T-cell (primary cell): ENCODE results near the gene ZNF324. TPM values are rescaled to one million over a fixed set of nuclear protein-coding genes. Genes with fewer than 3 reads are reported as not detected.
A peak's percentile ranks its signal among the peaks of the same experiment; 100 is the strongest.

Experiments
- ATAC-seq, 4 experiments: fragments of 200-7000 bp in 3 of 4; fragments of 150-1000 bp in 1 of 4; cut with Tn5 transposase; replicated peaks in 1 of 4; 1 replicate in 3 of 4; 2 replicates in 1 of 4; pipeline ENCODE4 v1.10.0; 2021; ENCODE audit warnings: moderate library complexity in 3 of 4, mild to moderate bottlenecking in 2 of 4, moderate number of reproducible peaks in 1 of 4
- CTCF ChIA-PET, 2 donors: fragments of 300-600 bp; sonication (Branson Sonifier 250); formaldehyde crosslinking; loops; one replicate each; lab custom pipeline; 2022; ENCODE audit warnings: antibody characterized with exemption in 2 of 2; lab: Charles Lee
- POLR2A ChIA-PET, 2 donors: fragments of 300-600 bp; sonication (Branson Sonifier 250); formaldehyde crosslinking; loops; one replicate each; lab custom pipeline; 2022; ENCODE audit warnings: antibody characterized with exemption in 2 of 2; lab: Charles Lee
- DNase-seq, 35 experiments: peaks; one replicate each; pipeline versions ENCODE4 v3.0.0 to v3.0.0-alpha.2; 2013 to 2023
- H3K27ac ChIP-seq: one replicate; pipeline ENCODE4 v1.5.1; 2013; ENCODE audit warnings: low read length
- H3K27me3 ChIP-seq, 2 experiments: replicated peaks in 1 of 2; 1 replicate in 1 of 2; 2 replicates in 1 of 2; pipeline versions ENCODE4 v1.6.1 to v1.7.0; 2013; ENCODE audit warnings: low read length in 1 of 2, mixed read lengths in 1 of 2; ENCODE audit not compliant: control insufficient read depth in 2 of 2, insufficient read depth in 2 of 2; ENCODE audit errors: extremely low read depth in 1 of 2
- H3K36me3 ChIP-seq, 2 donors: 1 replicate in 1 of 2; 2 replicates in 1 of 2; pipeline versions ENCODE4 v1.6.1 to v1.7.0; 2013; ENCODE audit warnings: low read length in 1 of 2; ENCODE audit not compliant: control insufficient read depth in 2 of 2, insufficient read depth in 1 of 2; ENCODE audit errors: extremely low read depth in 1 of 2
- H3K4me1 ChIP-seq, 2 experiments: 1 replicate in 1 of 2; 2 replicates in 1 of 2; pipeline versions ENCODE4 v1.6.1 to v1.7.0; 2013; ENCODE audit warnings: low read length in 2 of 2, mixed read lengths in 1 of 2; ENCODE audit not compliant: insufficient read depth in 2 of 2, control insufficient read depth in 1 of 2; ENCODE audit errors: extremely low read depth in 1 of 2
- H3K4me3 ChIP-seq, 2 donors: 1 replicate in 1 of 2; 2 replicates in 1 of 2; pipeline versions ENCODE4 v1.5.1 to v1.7.0; 2013; ENCODE audit warnings: mild to moderate bottlenecking in 2 of 2, low read length in 1 of 2, moderate library complexity in 1 of 2; ENCODE audit not compliant: control insufficient read depth in 1 of 2; ENCODE audit errors: extremely low read depth in 1 of 2
- H3K9me3 ChIP-seq: 2 replicates; pipeline ENCODE4 v1.7.0; 2013
- H3K27ac Mint-ChIP-seq, 2 donors: one replicate each; pipeline ENCODE4 v1.8.0; 2020 to 2021; ENCODE audit warnings: mild to moderate bottlenecking in 2 of 2, mixed read lengths in 2 of 2
- H3K27me3 Mint-ChIP-seq, 2 donors: one replicate each; pipeline ENCODE4 v1.8.0; 2021 to 2022; ENCODE audit warnings: mixed read lengths in 2 of 2
- H3K36me3 Mint-ChIP-seq: one replicate; pipeline ENCODE4 v1.8.0; 2021; ENCODE audit warnings: mixed read lengths
- H3K4me1 Mint-ChIP-seq, 3 donors: one replicate each; pipeline ENCODE4 v1.8.0; 2020 to 2022; ENCODE audit warnings: mixed read lengths in 3 of 3, mild to moderate bottlenecking in 1 of 3
- H3K4me3 Mint-ChIP-seq, 3 donors: one replicate each; pipeline ENCODE4 v1.8.0; 2020 to 2022; ENCODE audit warnings: mild to moderate bottlenecking in 3 of 3, mixed read lengths in 3 of 3, moderate library complexity in 3 of 3
- H3K9me3 Mint-ChIP-seq, 3 donors: one replicate each; pipeline ENCODE4 v1.8.0; 2020 to 2022; ENCODE audit warnings: mixed read lengths in 3 of 3
- WGBS: methylation state at CpG from one replicate; pipeline ENCODE4 v1.1.5; 2013; ENCODE audit warnings: missing lambda C conversion rate; ENCODE audit not compliant: insufficient coverage; 5-methylcytosine and 5-hydroxymethylcytosine counted together
- total RNA-seq, 35 experiments: library from RNA in 6 of 35; stranded (reverse) in 6 of 35; fragments of 120-200 nt in 1 of 35; gene quantifications; one replicate each; pipeline versions ENCODE4 v1.2.1 to v1.2.4 and lab custom pipeline; 2013 to 2026

ZNF324 gene
- total RNA-seq = 10 to 100 TPM; 17.9 to 33.2 (median 28.2) TPM
- total RNA-seq (2013) = 18.3 TPM
- total RNA-seq (lab: John Stamatoyannopoulos, UW) = 25.0 to 74.2 (median 41.1) reads per million in 29 experiments

DNA sequence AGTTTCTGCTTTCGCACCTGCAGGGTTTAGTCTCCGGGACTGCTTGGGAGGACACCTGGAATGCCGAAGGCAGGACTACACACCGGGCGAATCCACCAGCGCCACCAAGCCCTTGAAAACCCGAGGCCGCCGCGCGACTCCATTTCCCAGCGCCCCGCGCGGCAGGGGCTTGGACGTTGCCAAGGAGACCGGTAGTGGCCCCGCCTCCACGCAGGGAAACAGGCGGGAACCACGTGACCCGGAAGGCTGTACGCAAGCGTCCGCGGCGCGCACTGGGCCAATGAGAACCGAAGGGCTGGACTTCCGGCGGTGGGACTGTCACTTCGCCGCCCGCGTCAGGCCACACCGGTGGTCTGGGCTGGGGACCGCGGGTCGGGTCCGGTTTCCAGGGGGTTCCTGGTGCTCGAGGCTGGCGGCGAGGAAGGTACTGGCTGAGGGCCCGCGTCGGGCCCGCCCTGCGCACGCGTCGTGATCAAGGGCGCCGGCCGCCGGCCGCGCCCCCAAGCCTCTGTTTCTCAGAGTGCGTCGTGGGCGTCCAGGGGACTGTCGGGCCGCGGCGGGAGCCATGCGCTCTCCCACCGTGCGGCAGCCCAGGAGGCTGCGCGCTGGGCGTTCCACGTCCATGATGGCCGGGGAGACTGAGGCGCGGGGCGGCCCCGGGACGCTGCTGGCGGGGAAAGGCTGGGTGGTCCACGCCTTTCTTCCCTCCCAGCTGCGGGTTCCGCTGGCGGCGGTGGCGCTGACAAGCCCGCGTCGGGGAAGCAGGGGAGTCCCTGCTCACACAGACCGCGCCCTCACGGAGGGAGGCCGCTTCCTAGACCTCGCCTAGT lies at the start of gene ZNF324:
TSS of gene ZNF324 (plus strand) at position 321 of the 830 bp plus-strand sequence. CDS start 2,106 bp downstream, outside the sequence.
- peaks cover 4 to 19% of the 10 kb centered on the region in 2 donors for H3K36me3 ChIP-seq
- ATAC-seq (peak; percentile 97 to 99 (median 98)), DNase-seq (peak; percentile 92 to 98 (median 97))
- H3K9me3 Mint-ChIP-seq = no peaks in the 10 kb centered on the region
- POLR2A ChIA-PET = no interaction called here
- H3K4me1 Mint-ChIP-seq = peaks cover 17 to 26% (median 23%) of the 10 kb centered on the region in 3 donors
- under 1% methylated on average over 90 of the region's 92 CpGs for WGBS
- H3K4me1 ChIP-seq = peaks cover 4 to 21% of the 10 kb centered on the region in 2 experiments
- H3K36me3 Mint-ChIP-seq = peaks cover 8% of the 10 kb centered on the region
- H3K9me3 ChIP-seq = no peaks in the 10 kb centered on the region
- CTCF ChIA-PET = no interaction called here
- peak within 1 kb of the TSS; percentile 50 to 71 for H3K27ac Mint-ChIP-seq
- H3K4me3 Mint-ChIP-seq = peak within 1 kb of the TSS; percentile 76 to 87 (median 86)
- H3K4me3 ChIP-seq = peak within 1 kb of the TSS; percentile 61 to 64
- H3K27me3 ChIP-seq = peaks cover 0 to 5% of the 10 kb centered on the region in 2 experiments
- no peaks in the 10 kb centered on the region for H3K27me3 Mint-ChIP-seq
- peak within 1 kb of the TSS; percentile 55 for H3K27ac ChIP-seq

DNA sequence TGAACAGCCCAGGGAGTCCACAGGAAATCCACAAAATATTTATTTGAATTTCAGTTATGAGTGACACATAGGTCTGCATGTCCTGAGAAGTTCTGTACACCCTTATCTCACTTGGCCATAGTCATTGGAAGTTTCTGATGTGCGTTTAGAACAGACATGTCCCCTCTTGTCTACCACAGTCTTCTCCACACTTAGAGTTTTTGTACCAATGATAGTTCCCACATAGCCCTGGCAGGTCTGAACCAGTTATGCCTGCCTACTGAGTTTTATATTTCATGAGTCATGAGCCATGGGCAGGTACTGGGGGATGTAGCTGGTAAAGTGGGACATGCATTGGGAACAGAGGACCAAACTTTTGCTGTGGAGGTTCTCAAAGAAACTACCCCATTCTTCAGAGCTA lies 38.3 kb upstream of the ZNF324 start:
- WGBS = 100% methylated on average over 1 of the region's 1 CpG
- peaks cover 14% of the 10 kb centered on the region for H3K9me3 ChIP-seq
- peaks cover 23% of the 10 kb centered on the region for H3K36me3 Mint-ChIP-seq

DNA sequence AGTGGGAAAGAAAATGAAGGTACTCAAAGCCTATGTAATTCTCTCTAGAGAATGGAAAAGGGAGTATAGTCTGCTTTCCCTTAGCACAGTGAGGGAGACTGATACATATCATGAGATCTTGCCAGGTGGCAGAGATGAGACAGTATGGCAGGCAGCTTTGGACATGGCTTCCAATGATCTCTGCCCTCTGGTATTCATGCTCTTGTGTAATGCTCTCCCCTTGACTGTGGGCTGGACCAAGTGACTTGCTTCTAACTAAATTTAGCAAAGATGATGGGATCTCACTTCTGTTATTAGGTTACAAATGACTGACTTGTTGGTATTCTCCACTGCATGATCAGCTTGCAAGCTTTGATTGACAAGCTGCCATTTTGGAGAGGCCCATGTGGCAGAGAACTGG lies 37.1 kb upstream of the ZNF324 start:
- DNase-seq = no peak
- Histone ChIP-seq H3K9me3 (peaks cover 23% of the 10 kb centered on the region), H3K27me3 (no peaks in the 10 kb centered on the region), H3K27ac (no peak overlapping the region), H3K4me1 (no peaks in the 10 kb centered on the region), H3K4me3 (no peak overlapping the region), H3K36me3 (peaks cover 3 to 11% of the 10 kb centered on the region in 2 donors)
- Mint-ChIP-seq H3K27me3 (no peaks in the 10 kb centered on the region), H3K9me3 (peaks cover 5 to 49% (median 30%) of the 10 kb centered on the region in 3 donors), H3K4me3 (no peak overlapping the region), H3K36me3 (peaks cover 34% of the 10 kb centered on the region), H3K4me1 (no peaks in the 10 kb centered on the region), H3K27ac (no peak overlapping the region)
- ATAC-seq = no peak
- ChIA-PET POLR2A (no interaction called here), CTCF (no interaction called here)

More for the DNA sequence above, 38.3 kb upstream of the ZNF324 start:
- CTCF ChIA-PET = no interaction called here
- ATAC-seq (no peak), DNase-seq (no peak)
- no peaks in the 10 kb centered on the region for H3K27me3 ChIP-seq
- H3K36me3 ChIP-seq = no peaks in the 10 kb centered on the region
- Mint-ChIP-seq H3K4me3 (no peak overlapping the region), H3K27ac (no peak overlapping the region), H3K27me3 (no peaks in the 10 kb centered on the region), H3K4me1 (no peaks in the 10 kb centered on the region), H3K9me3 (peaks cover 5 to 43% (median 25%) of the 10 kb centered on the region in 3 donors)
- POLR2A ChIA-PET = no interaction called here
- no peaks in the 10 kb centered on the region for H3K4me1 ChIP-seq
- no peak overlapping the region for H3K27ac ChIP-seq
- no peak overlapping the region for H3K4me3 ChIP-seq

- no CpG with 5 or more reads among the region's 2 CpGs for WGBS
- no peaks in the 10 kb centered on the region for H3K27me3 Mint-ChIP-seq
- Histone ChIP-seq H3K4me3 (no peak overlapping the region), H3K4me1 (peaks cover under 1 to 6% of the 10 kb centered on the region in 2 experiments), H3K27ac (no peak overlapping the region), H3K36me3 (peaks cover 15 to 36% of the 10 kb centered on the region in 2 donors), H3K27me3 (no peaks in the 10 kb centered on the region), H3K9me3 (peaks cover 28% of the 10 kb centered on the region)
- POLR2A ChIA-PET = interaction anchor here in 1 of 2 donors (0.6 kb wide), 1 partner anchor 754 kb away, joined by 3 read pairs; no protein-coding TSS in a partner anchor
- H3K9me3 Mint-ChIP-seq = peaks cover 16 to 59% (median 53%) of the 10 kb centered on the region in 3 donors
- no peak overlapping the region for H3K27ac Mint-ChIP-seq
- peaks cover 4 to 13% (median 12%) of the 10 kb centered on the region in 3 donors for H3K4me1 Mint-ChIP-seq
- no peak overlapping the region for H3K4me3 Mint-ChIP-seq
- ATAC-seq (no peak), DNase-seq (no peak)
- CTCF ChIA-PET = no interaction called here
- peaks cover 71% of the 10 kb centered on the region for H3K36me3 Mint-ChIP-seq
Observed at GRCh38 chr19:58434217-58434616, 32.7 kb upstream of the ZNF324 start.

- peak; percentile 97 to 98 (median 98) for ATAC-seq
- WGBS = 10% methylated on average over 59 of the region's 59 CpGs
- peaks cover 10% of the 10 kb centered on the region for H3K9me3 ChIP-seq
- H3K27ac ChIP-seq = peak within 1 kb of the TSS; percentile 82
- H3K4me3 Mint-ChIP-seq = peak within 1 kb of the TSS; percentile 85 to 98 (median 93)
- no peaks in the 10 kb centered on the region for H3K27me3 Mint-ChIP-seq
- DNase-seq = peak; percentile 75 to 99 (median 95)
- H3K4me1 ChIP-seq = peaks cover 6 to 25% of the 10 kb centered on the region in 2 experiments
- peak within 1 kb of the TSS; percentile 93 to 96 for H3K27ac Mint-ChIP-seq
- H3K36me3 Mint-ChIP-seq = peaks cover 47% of the 10 kb centered on the region
- peaks cover 0 to 4% of the 10 kb centered on the region in 2 experiments for H3K27me3 ChIP-seq
- H3K4me1 Mint-ChIP-seq = peaks cover 15 to 36% (median 34%) of the 10 kb centered on the region in 3 donors
- peaks cover 11 to 24% of the 10 kb centered on the region in 2 donors for H3K36me3 ChIP-seq
- ChIA-PET CTCF (interaction anchor here in 1 of 2 donors (1.0 kb wide), 1 partner anchor 74 kb away, joined by 3 read pairs; no protein-coding TSS in a partner anchor), POLR2A (interaction anchor here (0.5 to 0.6 kb wide), 2 partner anchors 25 to 1030 kb away, joined by 4 to 8 read pairs; no protein-coding TSS in a partner anchor)
- H3K9me3 Mint-ChIP-seq = peaks cover 22 to 36% (median 26%) of the 10 kb centered on the region in 3 donors
- peak within 1 kb of the TSS; percentile 71 to 84 for H3K4me3 ChIP-seq
Observed at GRCh38 chr19:58439576-58440554, 27.0 kb upstream of the ZNF324 start, which contains the start of gene ZNF132. Gene ZNF132 (minus strand): TSS chr19:58440153. CDS start chr19:58439821, 332 bp downstream.
